NOMO-1 treated with dmso at 0.1 percent for 144 hours (cell line): ENCODE data around the gene ITGB2.

Experiments used
- DNase-seq: peaks from one replicate; lab custom pipeline; 2025; ENCODE audit not compliant: unreplicated experiment; lab: John Stamatoyannopoulos, UW

ITGB2 gene

DNA sequence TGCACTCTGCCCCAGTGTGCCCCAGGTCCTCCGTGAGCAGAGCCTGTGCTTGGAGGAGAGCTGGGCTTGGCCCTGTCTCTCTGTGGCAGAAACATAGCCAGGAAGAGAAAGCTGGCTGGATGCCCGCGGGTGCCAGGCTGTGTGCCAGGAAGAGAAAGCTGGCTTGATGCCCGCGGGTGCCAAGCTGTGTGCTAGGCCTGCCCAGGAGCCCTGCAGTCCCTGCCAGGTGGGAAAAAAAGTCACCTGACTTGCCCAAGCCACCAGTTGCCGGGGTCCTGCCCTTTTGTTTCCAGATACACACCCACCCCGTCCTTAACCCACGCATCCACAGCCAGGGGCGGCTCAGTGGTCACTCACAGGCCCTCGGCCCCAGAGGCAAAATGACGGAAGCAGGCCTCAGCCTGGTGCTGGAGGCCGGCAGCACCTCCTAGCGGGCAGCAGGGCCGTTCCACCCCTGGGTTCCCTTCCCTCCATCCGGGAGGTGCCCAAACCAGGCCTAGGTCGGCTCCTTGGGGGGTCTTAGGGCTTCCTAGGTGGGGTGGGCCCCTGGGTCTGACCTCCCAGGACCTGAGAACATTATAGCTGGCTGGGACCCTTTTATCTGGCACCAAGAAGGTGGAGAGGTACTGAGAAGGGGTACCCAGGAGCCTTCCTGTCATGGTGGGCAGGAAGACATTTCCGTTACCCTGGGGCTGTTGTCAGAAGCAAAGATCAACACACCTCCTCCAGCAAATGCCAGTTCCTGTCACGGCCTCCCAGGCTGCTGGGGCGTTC lies 9.1 kb downstream of the ITGB2 start:
- DNase-seq: no peak

DNA sequence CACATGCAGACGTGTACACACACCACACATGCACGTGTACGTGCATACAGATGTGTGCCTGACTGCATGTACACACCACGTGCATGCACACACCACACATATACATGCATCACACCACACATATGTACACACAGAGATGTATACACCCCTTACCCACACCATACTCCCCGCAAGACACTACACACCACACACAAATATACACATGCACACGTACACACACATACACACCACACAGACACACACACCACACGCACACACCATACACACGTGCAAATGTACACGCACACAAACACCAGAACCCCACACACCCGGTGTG lies 9.7 kb downstream of the ITGB2 start:
- DNase-seq: no peak

GRCh38 chr21:44910229-44911067 lies 10.3 kb downstream of the ITGB2 start:
- no peak for DNase-seq

DNA sequence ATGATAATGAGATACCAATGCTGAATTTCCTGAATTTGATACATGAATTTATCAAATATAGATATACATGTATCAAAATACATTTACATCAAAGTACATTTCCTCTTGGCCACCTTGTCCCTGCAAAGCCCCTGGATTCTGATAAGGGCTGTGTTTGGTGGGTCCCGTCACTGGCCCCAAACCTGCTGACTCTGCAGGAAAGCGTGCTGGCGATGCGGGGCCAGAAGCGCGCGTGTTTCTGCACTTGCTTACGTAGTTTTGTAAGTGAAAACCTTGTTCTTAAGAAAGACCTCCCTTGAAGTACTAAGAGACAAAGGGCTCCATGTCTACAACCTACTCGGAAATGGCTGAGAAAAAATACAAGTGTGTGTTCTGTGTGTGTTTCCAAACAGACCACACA lies 11.0 kb downstream of the ITGB2 start:
- no peak for DNase-seq

DNA sequence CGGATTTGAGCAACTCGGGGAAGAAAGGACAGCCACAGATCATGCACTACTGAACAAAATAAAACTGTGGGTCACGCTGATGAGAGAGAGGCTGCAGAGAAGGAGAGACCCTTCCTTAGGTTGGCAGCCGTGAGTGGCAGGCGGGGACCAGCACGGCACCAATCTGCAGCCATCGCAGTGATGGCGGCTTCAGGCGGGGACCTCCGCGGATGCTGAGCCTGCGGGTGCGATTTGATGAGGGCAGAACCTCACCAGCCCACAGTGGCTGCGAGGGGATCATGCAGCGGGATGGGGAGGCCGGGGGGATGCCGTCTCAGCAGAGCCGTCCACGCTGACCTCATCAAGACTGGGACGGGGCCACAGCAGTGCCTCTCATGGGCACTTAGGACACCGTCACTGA lies 11.8 kb downstream of the ITGB2 start:
- no peak for DNase-seq

- DNase-seq: no peak
Observed at GRCh38 chr21:44907966-44908895, 12.5 kb downstream of the ITGB2 start.

GRCh38 chr21:44907225-44907965 lies 13.3 kb downstream of the ITGB2 start:
- DNase-seq: no peak

GRCh38 chr21:44905728-44906090 lies 15.0 kb downstream of the ITGB2 start:
- DNase-seq: no peak

- DNase-seq: no peak
Observed at GRCh38 chr21:44905016-44905727, 15.5 kb downstream of the ITGB2 start.

DNA sequence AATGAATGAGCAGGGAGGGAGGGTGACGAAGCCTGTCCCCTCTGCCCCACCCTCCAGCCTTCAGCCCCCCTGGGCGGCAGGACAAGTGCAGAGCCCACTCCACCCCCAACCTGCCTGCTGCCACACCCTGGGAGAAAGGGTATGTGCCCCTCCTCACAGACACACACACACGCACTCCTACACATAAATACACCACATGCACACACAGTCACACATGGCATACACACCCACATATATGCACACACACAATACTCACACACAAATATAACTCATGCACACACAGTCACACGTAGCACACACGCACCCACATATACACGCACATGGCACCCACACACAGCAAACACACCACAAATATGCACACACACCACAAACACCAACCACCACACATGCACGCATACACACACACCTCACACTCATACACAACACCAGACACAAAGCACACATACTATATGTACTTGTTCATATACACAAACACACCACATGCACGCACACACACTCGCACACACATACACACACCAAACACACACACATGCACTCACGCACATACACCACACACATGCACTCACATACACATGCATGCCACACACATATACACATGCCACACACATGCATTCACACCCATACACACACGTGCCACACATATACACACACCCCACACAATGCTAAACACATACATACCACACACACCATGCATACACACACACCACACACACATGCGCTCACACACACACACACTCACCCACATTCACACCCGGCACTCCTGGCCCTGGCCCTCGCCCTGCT lies 16.4 kb downstream of the ITGB2 start:
- no peak for DNase-seq

DNA sequence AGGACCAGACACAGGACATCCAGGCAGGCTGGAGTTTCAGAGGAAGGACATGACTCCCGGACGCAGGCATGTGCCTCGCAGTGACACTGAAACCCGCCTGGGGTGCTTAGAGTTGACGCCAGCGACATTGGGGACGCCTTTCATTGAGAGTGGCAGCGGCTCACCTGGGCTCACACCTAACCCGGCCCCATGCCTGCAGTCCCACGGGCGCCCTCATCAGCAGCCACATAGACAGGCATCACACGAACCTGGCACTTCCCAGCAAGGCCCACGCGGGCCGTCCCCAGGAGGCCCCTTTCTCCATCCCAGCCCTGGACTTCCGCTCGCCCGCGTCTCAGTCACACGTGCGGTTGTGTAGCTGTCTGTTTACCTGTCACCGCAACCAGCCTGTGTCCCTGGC lies 17.0 kb downstream of the ITGB2 start:
- no peak for DNase-seq

GRCh38 chr21:44903050-44903685 lies 17.5 kb downstream of the ITGB2 start:
- no peak for DNase-seq

DNA sequence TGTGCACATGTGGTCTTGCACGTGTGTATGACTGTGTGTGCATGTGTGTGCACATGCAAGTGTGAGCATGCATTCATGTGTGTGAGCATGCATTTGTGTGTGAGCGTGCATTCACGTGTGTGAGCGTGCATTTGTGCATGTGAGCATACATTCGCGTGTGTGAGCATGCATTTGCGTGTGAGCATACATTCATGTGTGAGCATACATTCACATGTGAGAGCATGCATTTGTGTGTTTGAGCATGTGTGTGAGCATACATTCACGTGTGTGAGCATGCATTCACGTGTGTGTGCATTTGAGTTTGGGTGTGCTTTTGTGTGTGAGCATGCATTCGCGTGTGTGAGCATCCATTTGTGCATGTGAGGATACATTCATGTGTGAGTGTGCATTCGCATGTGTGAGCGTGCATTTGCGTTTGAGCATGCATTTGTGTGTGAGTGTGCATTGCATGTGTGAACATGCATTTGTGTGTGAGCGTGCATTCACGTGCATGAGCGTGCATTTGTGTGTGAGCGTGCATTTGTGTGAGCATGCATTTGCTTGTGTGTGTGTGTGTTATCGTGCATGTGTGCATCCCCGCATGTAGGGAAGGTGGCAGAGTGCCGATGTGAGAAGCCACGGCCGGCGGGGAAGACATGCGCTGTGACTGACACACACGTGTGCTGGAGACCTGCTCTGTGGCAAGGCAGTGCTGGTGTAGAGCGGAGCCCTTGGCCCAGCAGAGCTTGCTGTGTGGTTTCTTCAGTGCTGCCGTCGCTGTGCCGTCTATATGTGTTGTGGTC lies 18.2 kb downstream of the ITGB2 start:
- no peak for DNase-seq

- no peak for DNase-seq
Observed at GRCh38 chr21:44901391-44902074, 19.2 kb downstream of the ITGB2 start.

GRCh38 chr21:44900559-44901251 lies 20.0 kb downstream of the ITGB2 start:
- no peak for DNase-seq

DNA sequence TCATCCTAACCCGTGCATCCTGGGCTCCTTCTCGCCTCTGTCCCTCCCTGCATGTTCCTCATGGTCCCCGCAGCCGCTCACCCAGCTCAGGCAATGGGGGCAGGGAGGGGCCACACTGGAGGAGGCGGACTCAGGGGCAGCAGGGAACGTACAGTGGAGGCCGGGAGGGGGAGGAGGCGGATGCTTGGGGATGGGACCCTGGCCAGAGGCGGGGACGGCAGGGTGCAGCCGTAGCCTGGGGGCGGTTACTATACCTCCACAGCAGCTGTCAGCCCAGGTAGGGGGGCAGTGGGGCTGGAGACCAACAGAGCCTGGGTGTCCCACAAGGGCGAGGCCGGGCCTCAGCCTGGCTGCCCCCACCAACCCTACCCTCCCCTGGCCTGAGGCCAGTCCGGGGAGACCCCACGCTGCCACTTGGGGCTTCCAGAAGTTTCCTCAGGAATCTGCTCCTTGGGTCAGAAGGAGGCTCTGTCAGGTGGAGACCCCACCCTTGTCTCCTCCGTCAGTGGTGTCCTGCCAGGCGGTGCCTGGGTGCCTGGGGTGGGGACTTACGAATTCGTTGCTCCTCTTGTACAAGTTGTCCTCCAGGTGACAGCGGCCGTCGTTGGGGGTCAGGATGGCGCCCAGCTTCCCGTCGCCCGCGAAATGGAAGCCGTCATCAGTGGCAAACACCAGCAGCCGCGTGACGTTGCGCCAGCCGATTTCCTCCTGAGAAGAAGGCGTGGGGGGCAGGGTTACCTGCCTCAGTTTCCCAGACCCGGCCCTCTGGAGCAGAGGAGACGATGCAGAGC lies 20.7 kb downstream of the ITGB2 start:
- DNase-seq: no peak
